CD4-positive, alpha-beta T cell treated with Interleukin-15 for 4 hours (primary cell): ENCODE data around the gene TAF9B.
"Not testable (repeated sequence)": the region's sequence is repeated elsewhere in the genome, so short reads cannot be mapped to it uniquely, and the experiment has no call there.

Experiments used
- DNase-seq: peaks from one replicate; pipeline ENCODE4 v3.0.0-alpha.2; 2020; ENCODE audit warnings: low spot score

TAF9B gene, protein sequence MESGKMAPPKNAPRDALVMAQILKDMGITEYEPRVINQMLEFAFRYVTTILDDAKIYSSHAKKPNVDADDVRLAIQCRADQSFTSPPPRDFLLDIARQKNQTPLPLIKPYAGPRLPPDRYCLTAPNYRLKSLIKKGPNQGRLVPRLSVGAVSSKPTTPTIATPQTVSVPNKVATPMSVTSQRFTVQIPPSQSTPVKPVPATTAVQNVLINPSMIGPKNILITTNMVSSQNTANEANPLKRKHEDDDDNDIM

DNA sequence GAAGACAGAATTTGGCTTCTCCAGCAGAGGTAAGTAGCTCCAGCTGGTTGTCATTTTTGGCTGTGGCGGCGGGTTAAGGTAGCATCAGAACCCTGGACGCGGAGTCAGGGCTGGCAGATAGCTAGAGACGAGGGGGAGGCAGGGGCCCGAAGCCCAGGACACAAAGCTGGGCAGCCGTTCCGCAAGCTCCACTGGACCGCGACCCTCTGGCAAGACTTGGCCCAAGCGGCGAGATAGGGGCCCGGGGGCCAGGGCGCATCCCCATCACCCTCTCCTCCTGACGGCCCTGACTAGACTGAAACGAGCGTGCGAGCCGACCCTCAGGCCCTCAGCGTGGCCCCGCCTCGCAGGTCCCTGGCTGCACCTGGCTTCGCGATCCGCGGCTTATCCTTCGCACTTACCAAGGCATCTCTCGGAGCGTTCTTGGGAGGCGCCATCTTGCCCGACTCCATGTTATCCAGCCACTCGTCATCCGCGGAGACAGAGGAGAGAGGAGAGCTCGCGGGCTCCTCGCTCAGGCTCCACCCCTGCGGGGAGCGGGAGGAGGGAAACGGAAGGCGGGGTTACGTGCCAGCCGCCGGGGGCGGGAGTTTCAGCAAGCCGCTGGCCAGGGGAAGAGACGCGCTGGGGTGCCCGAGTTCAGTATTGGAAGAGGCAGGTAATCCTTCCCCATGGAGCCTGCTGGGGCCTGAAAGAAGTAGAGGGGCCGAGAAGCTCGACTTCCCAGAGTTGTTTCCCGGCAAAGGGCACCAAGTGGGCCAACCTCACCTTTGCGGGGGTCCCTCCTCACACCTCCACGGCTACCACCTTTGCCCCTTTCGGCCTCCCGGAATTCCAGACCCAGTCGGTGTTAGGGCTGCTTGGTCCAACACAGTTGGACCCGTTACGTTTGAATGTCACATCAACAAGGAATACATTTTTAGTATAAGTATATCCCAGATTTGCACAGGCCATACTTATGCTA lies at the start of gene TAF9B:
TAF9B (minus strand) TSS at position 491 of the 964 bp plus-strand sequence; CDS start at position 452, 39 bp downstream.
- peak; percentile 78 for DNase-seq

- DNase-seq, result no peak
These were observed 43.4 kb upstream of the TAF9B start for GRCh38 chrX:78182881-78183280.

DNA sequence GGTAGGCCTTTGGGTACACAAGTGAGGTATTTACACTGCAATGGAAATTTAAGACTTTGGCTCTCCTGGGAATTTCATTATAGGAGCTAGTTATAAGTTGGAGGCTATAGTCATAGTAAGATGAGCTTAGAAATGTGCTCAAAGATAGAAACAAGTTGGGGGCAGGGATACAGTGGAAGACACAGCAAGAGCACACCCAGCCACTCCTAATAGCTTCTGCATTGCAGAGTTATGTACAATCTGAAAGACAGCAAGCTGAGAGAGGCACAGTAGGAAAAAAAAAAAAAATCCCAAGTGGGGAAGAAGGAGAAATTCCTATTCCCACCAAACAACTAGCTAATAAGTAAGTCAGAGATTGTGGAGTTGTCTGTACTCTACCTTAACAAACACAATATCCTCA lies 41.9 kb upstream of the TAF9B start:
- no peak for DNase-seq

DNA sequence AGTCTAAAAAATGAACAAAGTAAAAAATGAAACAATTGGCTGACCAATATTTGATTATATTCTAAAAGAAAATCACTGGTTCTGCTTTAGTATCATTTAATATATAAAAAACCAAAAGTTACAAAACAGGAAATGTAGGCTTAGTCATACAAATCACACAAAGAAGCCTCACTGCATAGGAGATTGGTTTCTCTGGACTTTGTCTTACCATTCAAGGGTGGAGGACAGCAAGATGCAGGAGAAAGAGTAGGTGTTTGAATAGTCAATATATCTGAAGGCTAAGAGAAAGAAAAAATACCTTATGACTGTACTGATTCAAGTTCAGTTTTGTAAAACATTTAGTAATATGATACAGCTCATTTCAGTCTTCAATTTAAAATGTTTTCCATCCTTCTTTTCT lies 28.6 kb upstream of the TAF9B start:
- peak; percentile 1 for DNase-seq

DNA sequence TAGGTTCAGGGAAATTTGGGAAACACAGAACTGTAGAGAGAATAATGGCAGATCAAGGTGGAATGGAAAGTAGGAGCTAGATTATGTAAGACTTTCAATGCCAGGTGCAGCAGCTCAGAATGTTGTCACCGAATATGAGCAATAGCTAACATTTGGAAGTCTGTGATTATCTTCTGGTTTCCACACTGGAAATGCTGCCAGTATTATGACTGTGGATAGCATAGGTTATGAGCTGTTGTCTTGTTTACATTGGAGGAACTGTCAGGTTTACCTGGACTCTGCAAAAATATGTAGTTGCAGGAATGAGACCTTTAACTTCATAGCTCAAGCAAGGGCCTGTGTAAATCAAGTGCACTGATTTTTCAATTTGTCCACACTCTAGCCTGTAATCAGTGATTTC lies 26.0 kb upstream of the TAF9B start:
- no peak for DNase-seq

DNA sequence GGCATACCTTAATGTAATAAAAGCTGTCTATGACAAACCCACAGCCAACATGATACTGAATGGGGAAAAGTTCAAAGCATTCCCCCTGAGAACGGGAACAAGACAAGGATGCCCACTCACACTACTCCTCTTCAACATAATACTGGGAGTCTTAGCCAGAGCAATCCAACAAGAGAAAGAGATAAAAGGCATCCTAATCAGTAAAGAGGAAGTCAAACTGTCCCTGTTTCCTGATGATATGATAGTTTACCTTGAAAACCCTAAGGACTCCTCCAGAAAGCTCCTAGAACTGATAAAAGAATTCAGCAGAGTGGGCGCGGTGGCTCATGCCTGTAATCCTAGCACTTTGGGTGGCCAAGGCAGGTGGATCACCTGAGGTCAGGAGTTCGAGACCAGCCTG lies 23.7 kb upstream of the TAF9B start:
- not testable (repeated sequence) for DNase-seq

GRCh38 chrX:78160711-78161110 lies 21.3 kb upstream of the TAF9B start:
- DNase-seq, result not testable (repeated sequence)

DNA sequence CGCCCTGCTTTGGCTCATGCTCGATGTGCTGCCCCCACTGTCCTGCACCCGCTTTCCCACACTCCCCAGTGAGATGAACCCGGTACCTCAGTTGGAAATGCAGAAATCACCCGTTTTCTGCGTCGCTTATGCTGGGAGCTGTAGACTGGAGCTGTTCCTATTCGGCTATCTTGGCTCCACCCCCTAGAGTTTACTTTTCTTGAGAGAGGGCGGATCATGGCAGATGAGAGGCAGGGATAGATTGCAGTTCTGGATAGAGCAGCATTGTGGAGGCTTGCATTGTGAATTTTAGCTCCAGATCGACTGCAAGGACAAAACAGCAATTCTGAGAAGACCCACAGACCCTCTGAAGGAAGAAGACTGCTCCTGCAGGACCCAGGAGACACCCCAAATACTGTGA lies 18.4 kb upstream of the TAF9B start:
- DNase-seq, result not testable (repeated sequence)

- peak; percentile 2 for DNase-seq
These were observed 17.9 kb upstream of the TAF9B start for GRCh38 chrX:78157373-78157772.

- not testable (repeated sequence) for DNase-seq
These were observed 7.6 kb upstream of the TAF9B start for GRCh38 chrX:78147002-78147540.

DNA sequence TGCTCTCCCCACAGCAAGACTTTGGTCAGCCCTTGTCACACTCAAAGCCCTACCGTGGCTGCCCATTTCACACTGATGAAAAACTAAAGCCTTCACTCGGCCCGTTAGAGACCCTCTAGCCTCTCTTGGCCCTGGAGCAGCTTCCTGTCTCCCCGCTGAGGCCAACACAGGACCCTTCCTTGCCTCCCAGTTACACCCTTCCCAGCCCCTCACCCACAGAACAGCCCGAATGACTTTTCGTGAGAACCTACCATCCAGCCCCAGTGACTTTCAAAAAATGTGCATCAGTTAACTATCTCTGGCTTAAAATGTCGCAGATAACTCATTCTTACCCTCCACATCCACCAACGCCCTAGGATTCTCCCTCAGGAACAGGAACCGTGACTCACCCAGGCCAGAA lies 756 bp upstream of the TAF9B start:
- no peak for DNase-seq

- DNase-seq, result peak; percentile 7
These were observed 6.1 kb downstream of the TAF9B start for GRCh38 chrX:78133238-78133960.

DNA sequence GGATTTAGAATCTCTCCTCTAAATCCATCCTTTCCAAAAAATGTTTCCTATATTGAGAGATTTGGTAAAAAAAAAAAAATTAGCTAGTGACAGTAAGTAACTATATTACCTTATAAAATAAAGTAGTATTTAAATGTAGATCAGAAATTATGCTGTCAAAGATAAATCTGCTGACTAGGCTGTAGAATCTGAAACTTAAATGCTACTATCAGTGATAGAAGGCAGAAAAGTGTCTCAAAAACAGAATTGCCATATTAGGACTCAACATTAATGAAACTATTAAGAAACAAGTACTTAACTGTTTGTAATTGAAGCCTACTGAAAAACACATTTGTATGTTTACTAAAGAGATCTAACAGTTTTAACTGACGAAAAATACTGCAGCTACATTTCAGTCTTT lies 8.3 kb downstream of the TAF9B start:
- no peak for DNase-seq

- DNase-seq, result no peak
These were observed 9.1 kb downstream of the TAF9B start for GRCh38 chrX:78130396-78130795.

DNA sequence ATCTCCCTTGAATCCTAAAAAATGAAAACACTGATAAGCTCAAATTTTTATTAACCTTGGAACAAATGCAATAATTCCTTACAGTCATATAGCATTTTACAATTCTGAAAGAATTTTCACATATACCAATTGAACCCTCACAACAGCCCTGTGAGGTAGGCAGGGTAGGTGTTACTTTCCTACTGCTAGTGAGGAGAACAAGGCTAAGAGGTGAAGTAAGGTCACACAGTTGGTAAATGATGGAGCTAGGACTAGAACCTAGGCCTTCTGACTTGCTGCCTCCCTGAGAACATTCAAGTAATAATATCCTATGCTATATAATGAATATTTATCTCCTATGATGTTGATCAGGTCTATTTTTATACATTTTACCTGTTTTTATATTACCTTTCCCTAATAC lies 9.7 kb downstream of the TAF9B start:
- DNase-seq, result no peak

GRCh38 chrX:78125781-78126180 lies 13.7 kb downstream of the TAF9B start:
- DNase-seq, result not testable (repeated sequence)

- DNase-seq, result no peak
These were observed 14.3 kb downstream of the TAF9B start for GRCh38 chrX:78125148-78125547.

GRCh38 chrX:78124307-78124706 lies 15.1 kb downstream of the TAF9B start:
- no peak for DNase-seq

GRCh38 chrX:78123190-78123589 lies 16.3 kb downstream of the TAF9B start:
- peak; percentile 27 for DNase-seq

- DNase-seq, result no peak
These were observed 19.8 kb downstream of the TAF9B start for GRCh38 chrX:78119521-78120227.

DNA sequence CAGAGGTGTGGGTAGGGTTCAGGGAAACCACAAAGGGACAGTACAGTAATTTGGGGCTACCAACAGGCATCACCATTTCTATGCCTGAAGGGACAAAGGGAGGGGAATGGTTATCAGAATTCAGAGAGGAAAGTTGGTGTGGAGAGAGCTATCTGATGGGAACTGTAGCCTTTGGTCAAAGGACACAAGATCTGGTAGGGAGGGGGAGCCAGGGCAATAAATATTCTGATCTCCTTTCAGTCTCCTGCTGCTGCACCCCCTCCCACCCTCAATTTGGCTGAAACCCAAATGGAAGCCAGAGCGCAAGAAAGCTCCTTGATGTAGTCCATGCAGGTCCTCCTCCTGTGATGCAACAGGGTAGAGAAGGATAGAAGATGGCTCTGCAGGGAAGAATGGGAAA lies 20.8 kb downstream of the TAF9B start:
- no peak for DNase-seq

GRCh38 chrX:78116766-78117165 lies 22.7 kb downstream of the TAF9B start:
- no peak for DNase-seq
